Measurements from ENCODE around the gene SOS2. TPM values are rescaled to one million over a fixed set of nuclear protein-coding genes. Genes with fewer than 3 reads are reported as not detected.
"Not testable (repeated sequence)": the region's sequence is repeated elsewhere in the genome, so short reads cannot be mapped to it uniquely, and the experiment has no call there.

The SOS2 gene
- total RNA-seq, 4 donors from 2014 or later, result 43.4 to 69.9 (median 57.9) TPM

GRCh38 chr14:50198499-50198898 is 32.9 kb downstream of the SOS2 start:
- intact Hi-C loops (cut with DNase I), result no loop called here
- H3K27me3 ChIP-seq, result no peaks in the 10 kb centered on the region
- H3K4me3 ChIP-seq (replicated peaks in 1 of 3), result no peak overlapping the region
- WGBS, 2 donors, result 94 to 97% methylated on average over 2 of the region's 2 CpGs
- TF ChIP-seq CTCF (IDR thresholded peaks at IDR 0.05) (no peak), POLR2A (IDR thresholded peaks at IDR 0.05) (no peak)
- H3K4me1 ChIP-seq, result no peaks in the 10 kb centered on the region
- no peaks in the 10 kb centered on the region for H3K9me3 ChIP-seq
- peaks cover 5 to 6% of the 10 kb centered on the region in 2 donors for H3K36me3 ChIP-seq
- H3K27ac ChIP-seq, result no peak overlapping the region
- DNase-seq, result no peak

- 92% methylated on average over 1 of the region's 1 CpG for WGBS, 2 donors
- Histone ChIP-seq H3K4me3 (replicated peaks in 1 of 3) (no peak overlapping the region), H3K36me3 (peaks cover 0 to 13% of the 10 kb centered on the region in 2 donors), H3K27me3 (no peaks in the 10 kb centered on the region), H3K9me3 (no peaks in the 10 kb centered on the region), H3K4me1 (no peaks in the 10 kb centered on the region), H3K27ac (no peak overlapping the region)
- no peak for DNase-seq
- TF ChIP-seq CTCF (IDR thresholded peaks at IDR 0.05) (no peak), POLR2A (IDR thresholded peaks at IDR 0.05) (no peak)
- intact Hi-C loops (cut with DNase I), result no loop called here
Measured at GRCh38 chr14:50191499-50191898, 39.9 kb downstream of the SOS2 start.

- intact Hi-C loops (cut with DNase I), result no loop called here
- no peak for DNase-seq
- TF ChIP-seq CTCF (IDR thresholded peaks at IDR 0.05) (no peak), POLR2A (IDR thresholded peaks at IDR 0.05) (no peak)
- H3K27me3 ChIP-seq, result no peaks in the 10 kb centered on the region
- no peaks in the 10 kb centered on the region for H3K4me1 ChIP-seq
- peaks cover 0 to 10% of the 10 kb centered on the region in 2 donors for H3K36me3 ChIP-seq
- no peak overlapping the region for H3K27ac ChIP-seq
- WGBS, 2 donors, result 86 to 93% methylated on average over 1 of the region's 1 CpG
- H3K4me3 ChIP-seq (replicated peaks in 1 of 3), result no peak overlapping the region
- no peaks in the 10 kb centered on the region for H3K9me3 ChIP-seq
Measured at GRCh38 chr14:50186107-50186506, 45.3 kb downstream of the SOS2 start.

- no peak for DNase-seq
- Histone ChIP-seq H3K36me3 (peaks cover 0 to 4% of the 10 kb centered on the region in 2 donors), H3K27me3 (no peaks in the 10 kb centered on the region), H3K9me3 (no peaks in the 10 kb centered on the region), H3K27ac (no peak overlapping the region), H3K4me3 (replicated peaks in 1 of 3) (no peak overlapping the region), H3K4me1 (no peaks in the 10 kb centered on the region)
- TF ChIP-seq CTCF (IDR thresholded peaks at IDR 0.05), result no peak
- TF ChIP-seq POLR2A (IDR thresholded peaks at IDR 0.05), result no peak
- intact Hi-C loops (cut with DNase I), result no loop called here
Measured at GRCh38 chr14:50173891-50174290, 57.5 kb downstream of the SOS2 start.

- TF ChIP-seq CTCF (IDR thresholded peaks at IDR 0.05), result no peak
- no peak for TF ChIP-seq POLR2A (IDR thresholded peaks at IDR 0.05)
- no peaks in the 10 kb centered on the region for H3K27me3 ChIP-seq
- no peaks in the 10 kb centered on the region for H3K36me3 ChIP-seq
- no peaks in the 10 kb centered on the region for H3K4me1 ChIP-seq
- H3K27ac ChIP-seq, result no peak overlapping the region
- no peak overlapping the region for H3K4me3 ChIP-seq (replicated peaks in 1 of 3)
- H3K9me3 ChIP-seq, result no peaks in the 10 kb centered on the region
- intact Hi-C loops (cut with DNase I), result no loop called here
- DNase-seq, result no peak
Measured at GRCh38 chr14:50171895-50172294, 59.5 kb downstream of the SOS2 start.

GRCh38 chr14:50167381-50167780 is 64.0 kb downstream of the SOS2 start:
- H3K36me3 ChIP-seq; DNase-seq; H3K27ac ChIP-seq; H3K9me3 ChIP-seq; intact Hi-C loops (cut with DNase I); H3K27me3 ChIP-seq; H3K4me3 ChIP-seq (replicated peaks in 1 of 3): not testable (repeated sequence)
- WGBS, 2 donors, result 93 to 95% methylated on average over 4 of the region's 4 CpGs
- peaks cover 6 to 10% of the 10 kb centered on the region in 2 donors for H3K4me1 ChIP-seq
